Stimulated activated CD4-positive, alpha-beta T cell treated with anti-CD3 and anti-CD28 coated beads, Interleukin-2, amount 100 ng/mL, for 4 hours (primary cell): ENCODE measurements around the gene PHB1.

Source experiments
- DNase-seq: peaks from one replicate; pipeline ENCODE4 v3.0.0-alpha.2; 2020; ENCODE audit warnings: low read depth

PHB1 gene

DNA sequence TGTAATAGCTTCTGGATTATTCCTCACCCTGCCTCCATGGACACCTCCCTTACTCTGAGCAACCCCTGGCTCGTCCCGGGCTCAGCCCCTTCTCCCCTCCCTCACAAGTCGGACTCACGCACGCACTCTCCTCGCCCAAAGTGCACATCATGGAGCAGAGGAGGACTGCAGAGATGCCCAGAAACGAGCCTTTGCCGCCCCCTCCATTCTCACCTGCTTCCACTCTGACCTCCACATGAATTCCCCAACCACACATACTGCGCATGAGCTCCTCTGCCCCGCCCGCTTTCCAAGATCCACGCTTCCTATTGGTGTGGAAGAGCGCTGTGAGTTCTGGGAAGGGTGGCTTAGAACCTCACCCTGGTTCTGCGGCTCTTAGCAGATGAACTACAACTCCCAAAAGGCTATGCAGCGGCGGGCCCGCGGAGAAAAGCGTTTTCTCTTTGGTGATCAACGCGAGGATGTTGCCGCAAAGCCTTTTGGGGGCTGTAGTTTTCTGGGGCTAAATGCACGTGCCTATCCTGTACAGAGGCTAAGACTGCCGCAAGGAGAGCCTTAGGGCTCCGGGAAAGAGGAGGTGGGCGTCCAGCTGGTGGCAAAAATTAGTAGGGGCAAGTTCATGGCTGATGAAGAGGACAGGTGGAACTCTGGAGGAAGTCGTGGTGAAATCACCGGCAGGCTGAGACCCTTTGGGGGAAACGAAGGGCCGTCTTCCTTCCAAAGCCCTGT, at the start of gene PHB1:
Gene PHB1 (minus strand): TSS at position 261 of the 729 bp plus-strand sequence. CDS start 1,618 bp downstream, outside the sequence.
- peak; percentile 94 for DNase-seq

DNA sequence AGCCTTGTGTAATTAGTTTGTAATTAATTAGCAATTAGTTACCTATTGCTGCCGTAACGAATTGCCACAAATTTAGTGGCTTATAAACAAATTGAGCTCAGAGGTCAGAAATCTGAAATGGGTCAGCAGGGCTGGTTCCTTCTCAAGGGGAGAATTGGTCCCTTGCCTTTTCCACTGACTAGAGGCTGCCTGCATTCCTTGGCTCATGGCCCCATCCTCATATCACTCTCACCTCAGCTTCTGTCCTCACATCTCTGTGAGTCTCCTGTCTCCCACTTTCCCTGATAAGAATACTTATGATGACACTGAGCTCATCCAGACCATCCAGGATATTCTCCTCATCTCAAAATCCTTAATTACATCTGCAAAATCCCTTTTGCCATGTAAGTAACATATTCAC, 49.4 kb upstream of the PHB1 start:
- DNase-seq: no peak

GRCh38 chr17:49461580-49461979, 46.9 kb upstream of the PHB1 start:
- DNase-seq: no peak

- no peak for DNase-seq
Measured at GRCh38 chr17:49460401-49460800, 45.7 kb upstream of the PHB1 start.

GRCh38 chr17:49459401-49459984, 44.8 kb upstream of the PHB1 start:
- DNase-seq: no peak

DNA sequence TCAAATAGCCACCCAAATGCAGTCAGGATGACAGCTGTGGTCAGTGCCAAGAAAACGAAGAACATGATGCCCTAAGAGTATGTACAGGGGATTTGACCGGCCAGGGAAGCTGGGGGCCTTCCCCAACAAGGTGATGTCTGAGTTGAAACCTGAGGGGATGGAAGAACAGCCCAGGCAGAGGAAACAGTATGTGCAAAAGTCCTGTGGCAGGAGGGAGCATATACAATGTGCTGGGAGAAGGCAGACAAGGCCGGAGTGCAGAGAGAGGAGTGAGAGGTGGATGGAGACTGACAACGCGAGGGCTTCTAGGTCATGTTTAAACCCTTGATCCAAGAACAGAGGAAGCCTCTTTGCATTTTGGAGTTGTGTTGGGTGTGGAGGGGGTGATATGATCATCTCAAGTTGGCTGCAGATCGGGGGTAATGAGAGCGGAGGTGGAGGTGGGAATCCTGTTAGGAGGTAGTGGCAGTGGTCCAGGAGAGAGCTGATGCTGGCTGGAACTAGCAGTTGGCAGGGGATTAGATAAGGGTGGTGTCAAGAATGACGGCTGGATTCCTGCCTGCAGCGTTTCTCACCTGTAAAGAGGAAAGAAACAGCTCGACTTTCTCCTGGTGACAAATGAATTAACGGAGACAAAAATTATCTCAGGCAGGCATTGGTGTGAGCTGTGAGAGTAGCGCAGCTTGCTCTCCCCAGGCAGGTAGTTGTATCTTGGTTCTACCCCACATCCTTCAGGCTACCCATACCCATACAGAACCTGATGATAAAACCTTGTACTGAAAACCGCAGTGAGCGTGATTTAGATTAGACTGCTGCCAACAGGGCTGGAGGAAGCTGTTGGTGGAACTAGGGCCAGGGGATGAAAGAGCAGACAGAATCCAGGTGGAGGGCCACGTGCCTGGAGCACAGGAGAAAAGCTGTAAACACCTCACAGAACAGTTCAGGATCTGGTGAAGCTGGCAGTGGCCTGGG, 43.2 kb upstream of the PHB1 start:
- no peak for DNase-seq

DNA sequence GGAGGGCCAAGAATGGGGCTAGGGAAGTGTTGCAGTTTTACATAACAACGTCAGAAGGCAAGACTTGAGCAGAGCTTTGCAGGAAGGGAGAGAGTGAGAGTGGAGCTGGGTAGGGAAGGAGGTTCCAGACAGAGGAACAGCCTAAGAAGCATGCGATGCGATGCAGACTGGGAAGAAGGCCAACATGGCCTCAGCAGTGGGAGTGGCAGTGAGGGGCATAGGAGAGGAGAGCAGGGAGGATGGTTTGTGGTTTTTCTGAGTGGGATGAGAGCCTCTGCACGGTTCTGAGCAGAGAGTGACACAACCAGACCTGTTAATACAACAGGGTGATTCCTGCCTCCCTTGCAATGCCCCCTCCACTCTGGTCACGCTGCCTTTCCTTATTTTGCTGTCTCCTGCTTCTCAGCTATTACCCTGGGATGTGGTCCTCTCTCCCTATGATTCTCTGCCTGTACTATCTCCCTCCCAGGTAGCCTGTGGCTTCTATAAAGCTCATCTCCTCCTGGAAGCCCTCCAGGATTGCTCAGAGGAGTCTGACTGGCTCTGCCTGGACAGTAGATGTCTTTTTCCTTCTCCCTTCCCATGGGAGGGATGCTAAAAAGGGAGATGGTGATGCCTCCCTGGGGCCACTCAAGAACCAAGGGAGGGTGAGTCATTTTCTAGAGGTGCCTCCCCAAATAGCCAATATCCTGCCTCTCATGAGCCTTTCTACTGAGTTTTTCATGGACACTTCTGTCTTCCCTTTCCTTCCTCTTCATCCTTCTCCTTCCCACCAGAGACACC, 41.7 kb upstream of the PHB1 start:
- DNase-seq: no peak

DNA sequence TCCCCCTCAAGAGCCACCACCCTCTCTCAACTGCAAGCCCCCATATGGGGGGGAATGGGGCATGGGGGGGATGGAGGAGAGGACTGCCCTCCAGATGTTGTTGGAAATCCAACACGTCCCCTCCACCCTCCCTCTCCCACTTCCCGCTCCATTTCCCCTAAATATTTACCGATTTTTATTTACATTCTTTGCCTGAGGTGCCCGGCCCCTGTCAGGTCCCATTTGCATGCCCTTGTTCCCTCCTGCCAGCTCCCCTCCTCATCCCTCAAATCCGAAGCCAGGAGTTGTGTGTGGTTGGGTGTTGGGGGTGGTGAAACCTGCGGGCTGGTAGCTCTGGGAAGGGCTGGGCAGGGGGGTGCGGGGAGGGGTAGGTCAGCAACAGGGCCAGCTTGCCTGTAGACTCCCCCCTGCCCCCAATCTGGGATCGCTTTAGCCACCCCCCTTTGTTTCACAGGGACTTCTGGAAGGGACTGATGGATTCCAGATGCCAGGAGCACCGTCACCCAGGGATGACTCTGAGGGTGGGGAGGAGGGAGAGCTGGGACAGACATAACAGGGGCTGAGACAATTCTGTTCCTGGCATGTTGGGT, 40.7 kb upstream of the PHB1 start:
- no peak for DNase-seq

DNA sequence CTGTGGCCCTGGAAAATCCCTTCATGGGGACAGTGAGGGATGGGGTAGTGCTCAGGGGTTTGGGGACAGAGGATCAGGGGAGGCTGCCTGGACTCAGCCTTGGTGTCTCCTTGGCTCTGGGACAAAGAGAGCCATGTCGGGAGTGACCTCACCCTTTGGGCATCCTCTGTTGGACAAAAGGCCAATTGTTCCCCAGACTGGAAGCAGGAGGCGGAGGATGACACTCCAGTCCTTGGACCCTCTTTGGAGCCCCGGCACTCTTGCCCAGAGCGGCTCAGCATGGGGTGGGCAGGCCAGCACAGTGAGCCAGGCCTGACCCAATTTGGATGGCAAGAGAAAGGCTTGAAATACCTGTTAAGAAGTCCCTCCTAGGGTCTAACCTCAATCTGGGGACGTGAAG, 39.4 kb upstream of the PHB1 start:
- DNase-seq: no peak

GRCh38 chr17:49452661-49453060, 38.0 kb upstream of the PHB1 start:
- DNase-seq: no peak

- no peak for DNase-seq
Measured at GRCh38 chr17:49452201-49452600, 37.5 kb upstream of the PHB1 start.

DNA sequence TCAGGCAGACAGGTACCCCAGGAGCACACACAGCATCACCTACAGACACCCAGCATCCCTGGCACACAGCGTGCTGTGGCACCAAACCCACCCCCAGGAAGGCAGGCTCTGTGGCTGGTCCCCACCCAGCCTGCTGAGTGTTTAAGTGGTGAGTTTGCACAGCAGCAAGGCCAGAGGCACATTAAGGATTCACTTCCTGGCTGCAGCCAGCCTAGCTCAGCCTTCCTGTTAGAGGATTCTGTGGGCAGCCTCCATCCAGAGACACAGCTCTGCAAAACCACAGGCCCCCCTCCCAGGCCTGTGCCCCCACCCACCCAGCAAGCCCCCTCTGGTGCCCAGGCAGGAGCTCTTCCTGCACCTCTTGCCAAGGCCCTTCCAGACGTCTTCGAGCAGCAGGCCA, 36.1 kb upstream of the PHB1 start:
- no peak for DNase-seq

DNA sequence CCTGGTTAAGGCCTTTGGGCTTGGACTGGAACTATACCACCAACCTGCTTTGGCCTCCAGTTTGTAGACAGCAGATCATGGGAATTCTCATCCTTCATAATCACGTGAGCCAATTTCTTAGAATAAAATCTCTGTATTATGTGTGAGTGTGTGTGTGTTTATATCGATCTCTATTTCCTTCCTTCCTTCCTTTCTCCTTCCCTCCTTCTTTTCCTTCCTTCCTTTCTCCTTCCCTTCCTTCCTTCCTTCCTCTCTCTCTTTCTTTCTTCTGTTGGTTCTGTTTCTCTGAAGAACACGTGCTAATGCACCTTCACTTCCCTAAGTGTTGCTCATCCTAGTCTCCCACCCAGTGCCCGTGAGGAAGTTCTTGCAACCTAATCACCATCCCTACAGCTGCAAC, 35.5 kb upstream of the PHB1 start:
- no peak for DNase-seq

- DNase-seq: no peak
Measured at GRCh38 chr17:49447628-49448302, 33.1 kb upstream of the PHB1 start.

- no peak for DNase-seq
Measured at GRCh38 chr17:49445591-49445990, 30.9 kb upstream of the PHB1 start.

- no peak for DNase-seq
Measured at GRCh38 chr17:49444384-49444783, 29.7 kb upstream of the PHB1 start.

DNA sequence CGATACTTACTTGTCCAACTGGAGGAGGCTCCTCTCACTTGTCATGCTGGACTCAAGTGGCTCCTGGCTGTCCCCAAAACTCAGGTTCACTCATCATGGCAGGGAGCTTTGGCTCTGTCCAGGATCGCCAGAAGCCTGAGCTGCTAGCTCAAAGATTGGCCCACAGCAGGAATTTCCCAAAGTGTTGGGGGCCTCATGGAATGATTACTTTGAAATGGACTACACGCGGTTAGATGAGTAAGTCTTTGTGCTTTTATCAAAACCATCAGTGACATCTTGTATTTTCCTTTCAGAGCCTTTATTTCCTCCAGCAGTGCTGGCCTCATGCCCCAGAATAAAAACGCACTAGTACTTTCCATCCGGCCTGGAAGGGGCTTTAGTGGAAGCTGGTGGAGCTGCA, 29.2 kb upstream of the PHB1 start:
- no peak for DNase-seq

DNA sequence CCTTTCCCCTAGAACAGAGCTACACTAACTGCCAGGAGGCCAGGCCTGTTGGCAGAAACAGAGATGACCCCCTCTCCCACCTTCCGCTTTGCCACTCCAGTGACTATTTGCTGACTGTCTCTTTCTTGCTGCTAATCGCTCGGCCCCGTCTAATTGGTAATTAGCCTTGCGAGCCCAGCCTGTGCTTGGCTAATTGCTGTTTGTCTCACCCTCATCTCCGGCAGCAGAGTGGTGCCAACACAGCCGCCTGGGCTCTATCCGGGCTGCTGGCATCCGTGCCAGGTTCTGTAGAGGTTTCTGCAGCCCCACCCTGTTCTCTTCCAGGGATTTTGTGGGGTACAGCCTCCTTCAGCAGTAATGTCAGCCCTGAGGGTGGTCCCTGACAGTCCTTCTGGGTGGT, 27.4 kb upstream of the PHB1 start:
- no peak for DNase-seq

GRCh38 chr17:49441578-49441977, 26.9 kb upstream of the PHB1 start:
- DNase-seq: no peak

DNA sequence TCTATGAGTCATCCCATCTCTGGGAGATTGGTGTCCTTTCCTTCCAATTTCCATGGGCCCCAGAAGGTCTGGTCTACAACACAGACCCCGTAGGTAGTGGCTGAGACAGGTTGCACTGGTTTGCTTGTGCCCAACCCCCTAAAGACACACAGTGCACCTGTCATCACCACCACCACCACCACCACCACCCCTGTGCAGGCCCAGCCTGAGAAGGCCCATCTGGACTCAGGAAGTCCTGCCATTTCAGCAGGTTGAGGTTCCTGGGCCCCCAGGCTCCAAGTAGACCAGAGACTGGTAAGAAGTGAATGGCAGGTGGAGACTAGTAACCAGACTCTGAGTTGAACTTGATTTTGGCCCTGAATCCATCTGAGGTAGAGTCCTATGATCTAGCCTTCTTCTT, 25.9 kb upstream of the PHB1 start:
- no peak for DNase-seq
